T follicular helper cell (primary cell): ENCODE results near the gene WDFY3.
"Not testable (repeated sequence)": the region's sequence is repeated elsewhere in the genome, so short reads cannot be mapped to it uniquely, and the experiment has no call there.

Experiments used
- DNase-seq: peaks from one replicate; pipeline ENCODE4 v3.0.0-alpha.2; 2020; ENCODE audit warnings: low read depth

WDFY3 gene

DNA sequence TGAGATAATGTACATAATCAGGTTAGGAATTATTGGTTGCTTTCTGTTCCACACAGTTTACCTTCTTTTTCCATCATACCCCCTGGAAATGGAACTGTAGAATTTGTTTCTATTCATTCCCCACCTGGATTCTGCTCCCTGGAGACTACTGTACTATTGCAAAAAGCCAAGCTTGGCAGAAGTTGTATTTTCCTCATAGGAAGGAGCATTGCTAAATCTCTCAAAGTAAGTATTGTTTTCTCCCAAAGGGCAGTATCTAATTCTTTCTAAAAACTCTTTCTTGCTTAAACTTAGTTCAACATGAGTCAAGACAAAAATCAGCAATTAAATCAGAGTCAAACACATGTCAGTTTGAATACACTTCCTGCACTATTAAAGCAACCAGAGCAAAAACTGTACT lies 247.4 kb downstream of the WDFY3 start:
- DNase-seq: no peak

DNA sequence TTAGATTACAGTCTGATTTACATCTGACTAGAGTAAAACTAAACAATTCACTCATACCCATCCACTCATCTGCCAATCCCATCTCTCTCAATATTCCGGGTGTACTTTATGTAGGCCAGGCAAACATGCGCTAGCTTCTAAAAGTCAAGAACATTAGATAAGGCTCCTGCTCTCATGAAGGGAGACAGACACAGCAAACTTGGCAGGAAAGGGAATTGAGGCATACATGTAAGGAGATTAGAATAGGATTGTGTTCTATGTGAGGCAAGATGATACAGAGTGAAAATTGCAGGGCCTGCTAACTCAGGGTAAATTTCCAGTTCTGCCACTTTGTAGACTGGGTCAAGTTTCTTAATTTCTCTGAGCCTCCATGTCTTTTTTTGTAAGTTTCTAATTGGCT lies 247.8 kb downstream of the WDFY3 start:
- DNase-seq: no peak

DNA sequence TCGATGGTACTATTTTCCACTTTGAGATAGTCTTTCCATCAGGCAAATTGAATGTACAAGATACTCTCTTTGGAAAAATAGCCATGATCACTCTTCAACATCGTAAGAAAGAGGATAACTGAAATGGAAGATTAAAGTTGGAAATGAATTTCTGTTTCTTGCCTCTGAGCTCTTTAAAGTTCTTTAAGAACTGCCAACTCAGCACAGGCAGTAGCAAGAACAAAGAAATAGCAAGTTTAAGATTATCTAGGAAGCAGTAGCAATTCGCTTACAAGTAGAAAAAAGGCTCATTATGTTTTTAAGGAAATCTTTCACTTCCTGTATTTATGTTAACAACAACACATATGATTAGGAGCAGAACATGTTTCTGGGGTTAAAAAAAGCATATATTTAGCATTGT lies 255.9 kb downstream of the WDFY3 start:
- DNase-seq: no peak

DNA sequence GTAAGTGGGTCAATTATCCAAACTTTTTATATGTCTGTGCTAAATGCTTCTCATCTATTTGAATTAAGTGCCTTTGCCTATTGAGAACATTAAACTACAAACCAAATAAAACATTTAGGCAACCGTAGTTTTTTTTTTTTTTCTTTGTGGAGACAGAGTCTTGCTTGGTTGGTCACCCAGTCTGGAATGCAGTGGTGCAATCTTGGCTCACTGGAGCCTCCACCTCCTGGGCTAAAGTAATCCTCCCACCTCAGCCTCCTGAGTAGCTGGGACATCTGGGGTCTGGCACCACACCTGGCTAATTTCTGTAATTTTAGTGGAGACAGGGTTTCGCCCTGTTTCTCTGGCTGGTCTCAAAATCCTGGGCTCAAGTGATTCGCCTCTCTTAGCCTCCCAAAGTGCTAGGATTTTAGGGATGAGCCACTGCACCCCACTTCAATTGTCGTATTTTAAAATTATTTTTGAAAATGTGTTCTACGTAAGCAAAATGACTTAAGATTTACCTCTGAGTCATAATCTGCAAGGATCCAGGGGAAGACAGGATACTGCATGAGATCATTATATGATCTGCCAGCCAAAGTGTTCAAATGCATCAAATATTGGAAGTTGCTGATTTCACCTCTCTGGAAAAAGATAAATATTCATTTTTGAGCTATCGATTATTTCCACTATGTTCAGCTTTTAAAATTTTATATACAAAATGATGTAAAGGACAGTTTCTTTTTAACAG lies 257.9 kb downstream of the WDFY3 start:
- no peak for DNase-seq

DNA sequence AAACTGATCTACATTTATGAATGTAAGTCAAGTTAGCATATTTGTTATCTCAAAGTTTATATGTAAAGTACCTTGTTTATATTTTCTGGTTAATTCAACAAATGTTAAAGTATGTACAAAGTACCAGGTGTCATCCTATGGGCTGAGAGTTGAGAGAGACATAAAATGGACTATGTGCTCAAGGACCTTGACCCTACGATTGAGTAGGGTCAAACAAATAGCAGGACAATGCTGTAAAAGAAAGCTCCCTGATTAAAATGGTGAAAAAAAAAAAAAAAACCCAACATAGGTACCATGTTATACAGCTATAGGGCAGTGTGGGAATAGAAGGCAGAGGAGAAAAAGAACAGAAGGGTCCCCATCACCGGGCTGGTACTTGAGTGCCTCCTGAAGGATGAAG lies 260.2 kb downstream of the WDFY3 start:
- DNase-seq: no peak

DNA sequence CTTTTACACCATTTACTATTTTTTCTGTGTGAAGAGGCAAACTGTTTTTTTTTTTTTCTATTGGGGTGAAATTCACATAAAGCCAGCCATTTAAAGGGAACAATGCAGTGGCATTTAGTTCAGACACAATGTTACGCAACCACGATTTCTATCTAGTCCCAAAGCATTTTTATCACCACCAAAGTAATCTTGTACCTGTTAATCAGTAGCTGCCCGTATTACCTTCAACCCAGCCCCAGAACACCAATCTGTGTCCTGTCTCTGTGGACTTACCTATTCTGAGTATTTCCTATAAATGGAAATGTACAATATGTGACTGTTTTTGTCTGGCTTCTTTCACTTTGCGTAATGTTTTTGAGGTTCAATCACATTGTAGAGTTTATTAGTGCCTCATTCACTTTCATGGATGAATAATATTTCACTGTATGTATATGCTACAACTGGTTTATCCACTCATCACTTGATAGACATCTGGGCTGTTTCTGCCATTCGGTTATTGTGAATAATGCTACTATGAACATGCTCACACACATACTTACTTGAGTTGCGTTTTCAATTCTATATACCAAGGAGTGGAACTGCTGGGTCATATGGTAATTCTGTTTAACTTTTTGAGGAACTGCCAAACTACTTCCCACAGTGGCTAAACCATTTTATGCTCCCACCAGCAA lies 267.4 kb downstream of the WDFY3 start:
- DNase-seq: no peak

DNA sequence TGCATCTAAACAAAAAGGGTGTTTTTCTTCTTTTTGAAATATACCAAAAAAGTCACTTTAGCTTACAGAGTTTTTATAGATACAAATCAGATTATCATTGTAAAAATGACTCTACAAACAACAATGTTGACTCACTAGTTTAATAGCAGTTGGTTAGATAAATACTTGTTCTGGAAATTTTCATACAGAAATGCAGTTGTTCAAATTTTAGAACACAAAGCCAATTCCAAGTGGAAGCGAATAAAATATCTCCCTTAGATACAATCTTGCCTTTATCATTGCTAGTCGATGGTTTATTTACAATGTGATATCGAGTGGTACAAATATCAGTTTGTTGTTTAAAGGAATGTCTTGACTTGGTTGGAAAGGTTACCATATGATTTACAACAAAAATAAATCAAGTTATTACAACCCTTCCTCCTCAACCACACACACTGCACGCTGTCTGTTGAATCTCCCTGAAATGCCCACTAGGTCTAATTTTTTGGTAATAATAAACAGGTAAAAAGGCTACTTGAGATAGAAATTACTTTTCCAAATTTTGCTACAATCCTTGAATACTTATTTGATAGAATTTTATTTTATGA lies 268.8 kb downstream of the WDFY3 start:
- no peak for DNase-seq

DNA sequence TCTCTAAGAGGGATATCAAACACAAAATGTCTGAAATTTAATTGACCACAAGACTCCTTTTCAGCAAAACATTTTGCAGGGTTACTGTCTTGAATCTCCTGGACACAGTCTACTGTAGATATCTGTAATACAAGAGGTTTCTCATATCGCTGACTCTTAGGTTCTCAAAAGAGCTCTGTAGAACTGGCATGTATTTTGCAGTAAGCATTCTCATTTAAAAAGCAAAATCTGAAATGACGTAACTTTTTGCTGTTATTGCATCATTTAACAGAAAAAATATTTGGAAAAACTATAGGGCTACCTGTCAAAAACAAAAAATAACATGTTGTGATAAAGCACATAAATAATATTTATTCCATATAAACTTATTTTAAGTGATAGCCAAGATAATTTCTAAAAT lies 269.3 kb downstream of the WDFY3 start:
- no peak for DNase-seq

DNA sequence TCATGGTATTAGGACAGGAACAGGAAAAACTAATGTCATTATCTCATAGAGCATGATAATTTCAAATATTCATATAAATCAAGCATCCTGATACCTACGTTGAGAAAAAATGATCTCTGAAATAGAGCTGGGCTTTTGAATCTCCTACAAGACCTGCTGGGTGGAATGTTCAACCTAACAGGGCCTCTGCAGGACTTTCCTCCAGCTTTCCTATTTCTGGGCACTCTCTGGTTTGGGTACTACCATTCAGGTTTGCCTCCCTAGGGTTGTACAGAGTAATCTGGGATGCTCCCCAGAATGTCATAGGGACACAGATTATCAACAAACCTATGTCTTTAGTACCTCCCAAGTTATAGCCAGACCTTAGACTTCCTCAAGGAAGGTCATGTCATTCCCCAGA lies 274.7 kb downstream of the WDFY3 start:
- DNase-seq: no peak

DNA sequence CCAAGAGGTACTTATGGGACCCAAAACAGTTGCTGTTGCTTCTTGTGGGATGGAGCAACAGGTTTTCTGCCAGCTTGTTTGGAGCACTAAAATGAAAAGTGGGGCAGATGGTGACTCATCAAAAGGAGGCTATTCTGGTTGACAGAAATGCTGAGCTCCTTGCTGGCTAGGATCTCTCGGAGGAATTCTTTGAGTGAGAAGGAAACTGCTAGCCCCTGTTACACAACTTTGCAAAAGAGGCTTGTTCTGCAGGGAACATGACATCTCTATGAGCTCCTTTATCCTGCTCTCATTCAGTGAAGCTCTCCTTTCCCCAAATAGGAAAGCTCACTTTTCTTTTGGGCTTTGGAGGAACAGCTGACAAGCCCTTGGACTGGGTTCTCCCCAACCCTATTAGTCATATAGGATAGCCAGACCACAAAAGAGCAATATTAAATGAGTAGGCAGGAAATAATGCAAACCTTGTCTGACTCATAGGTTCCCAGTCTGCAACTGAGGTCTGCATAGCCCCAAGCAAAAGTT lies 275.3 kb downstream of the WDFY3 start:
- DNase-seq: no peak

DNA sequence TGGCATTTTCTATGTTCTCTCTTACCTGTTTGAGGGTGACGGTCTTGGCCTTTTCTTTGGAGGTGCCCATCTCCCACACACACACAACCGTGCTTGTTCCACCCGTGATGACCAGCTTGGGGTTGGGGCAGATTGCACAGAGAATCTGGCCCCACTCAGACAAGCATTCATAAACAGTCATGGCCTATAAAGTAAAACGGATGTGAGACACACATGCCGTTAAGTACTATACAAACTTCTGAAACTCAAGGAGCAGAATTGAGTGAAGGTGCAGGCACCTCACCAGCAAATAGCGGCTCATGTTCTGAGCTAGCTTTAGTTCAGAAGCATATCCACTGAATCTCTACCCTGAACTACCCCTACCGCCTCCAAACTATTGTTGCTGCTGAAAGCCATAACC lies 276.0 kb downstream of the WDFY3 start:
- no peak for DNase-seq

DNA sequence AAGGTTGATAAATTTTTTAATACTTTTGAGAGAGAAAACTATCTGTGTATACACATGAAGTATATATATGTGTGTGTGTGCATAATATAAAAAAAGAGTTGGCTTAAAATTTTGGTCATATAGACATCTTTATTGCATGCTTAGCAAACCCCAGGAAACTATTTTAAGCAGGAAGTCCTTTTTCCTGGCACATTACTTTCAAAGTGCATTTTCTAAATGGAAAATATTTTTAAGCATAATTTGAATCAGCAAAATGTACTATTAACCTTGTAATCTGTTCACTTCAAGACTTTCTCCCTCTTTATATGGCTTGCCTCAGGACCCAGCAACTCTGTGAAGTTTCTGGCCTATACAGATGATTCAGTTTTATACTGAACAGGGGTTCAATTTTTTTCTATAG lies 277.3 kb downstream of the WDFY3 start:
- no peak for DNase-seq

DNA sequence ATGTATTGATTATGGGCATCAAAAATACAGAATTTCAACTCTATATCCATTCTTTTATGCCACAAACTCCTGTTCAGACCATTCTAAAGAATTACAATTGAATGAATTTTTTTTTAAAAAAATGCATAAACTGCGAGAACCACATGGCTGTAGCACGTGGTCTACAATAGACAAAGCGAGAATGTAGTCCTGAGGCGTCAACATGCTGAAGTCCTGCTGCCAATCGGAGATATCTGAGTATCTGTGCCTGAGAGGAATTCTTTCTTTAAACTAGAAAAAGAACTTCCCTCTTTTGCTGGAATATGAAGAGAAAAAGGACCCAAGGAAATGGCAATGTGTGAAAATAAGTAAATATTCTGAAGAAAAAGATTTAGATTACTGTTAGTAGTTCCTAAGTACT lies 277.9 kb downstream of the WDFY3 start:
- DNase-seq: no peak

DNA sequence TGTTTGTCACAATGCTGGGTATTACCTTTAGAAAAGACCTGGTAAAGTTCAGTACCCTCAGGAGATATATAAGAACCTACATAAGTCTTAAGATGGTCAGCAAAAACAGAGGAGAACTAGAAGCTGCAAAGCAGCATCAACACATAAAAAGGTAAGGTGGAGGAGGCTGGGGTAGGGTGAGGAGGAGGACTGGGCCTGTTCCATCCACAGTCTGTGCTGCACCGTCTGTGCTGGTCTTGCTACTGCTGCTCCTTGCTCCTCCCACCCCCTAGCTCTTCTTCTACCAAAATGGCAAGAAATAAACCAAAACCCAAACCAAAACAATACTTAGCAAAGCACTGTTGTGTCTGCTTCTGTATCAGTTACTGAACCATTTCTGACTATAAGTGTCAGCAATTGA lies 281.4 kb downstream of the WDFY3 start:
- DNase-seq: no peak

DNA sequence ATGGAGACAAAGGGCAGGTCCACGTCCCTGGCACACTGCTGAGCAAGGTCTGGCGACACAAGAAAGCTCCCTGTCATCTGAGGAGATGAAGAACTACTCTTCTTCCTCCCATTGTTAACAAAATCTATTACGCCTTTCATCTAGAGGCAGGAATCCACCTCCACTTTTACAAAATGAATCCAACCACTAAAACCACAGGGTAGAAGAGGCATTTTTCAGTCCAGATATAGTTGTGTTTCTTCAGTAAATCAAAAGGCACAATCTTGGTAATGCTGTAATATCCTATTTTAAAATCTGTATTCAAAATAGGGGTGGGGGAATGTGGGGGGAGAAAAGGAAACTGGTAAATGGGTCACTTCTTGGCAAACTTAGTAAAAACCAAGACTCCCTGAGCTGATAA lies 282.1 kb downstream of the WDFY3 start:
- DNase-seq: no peak

DNA sequence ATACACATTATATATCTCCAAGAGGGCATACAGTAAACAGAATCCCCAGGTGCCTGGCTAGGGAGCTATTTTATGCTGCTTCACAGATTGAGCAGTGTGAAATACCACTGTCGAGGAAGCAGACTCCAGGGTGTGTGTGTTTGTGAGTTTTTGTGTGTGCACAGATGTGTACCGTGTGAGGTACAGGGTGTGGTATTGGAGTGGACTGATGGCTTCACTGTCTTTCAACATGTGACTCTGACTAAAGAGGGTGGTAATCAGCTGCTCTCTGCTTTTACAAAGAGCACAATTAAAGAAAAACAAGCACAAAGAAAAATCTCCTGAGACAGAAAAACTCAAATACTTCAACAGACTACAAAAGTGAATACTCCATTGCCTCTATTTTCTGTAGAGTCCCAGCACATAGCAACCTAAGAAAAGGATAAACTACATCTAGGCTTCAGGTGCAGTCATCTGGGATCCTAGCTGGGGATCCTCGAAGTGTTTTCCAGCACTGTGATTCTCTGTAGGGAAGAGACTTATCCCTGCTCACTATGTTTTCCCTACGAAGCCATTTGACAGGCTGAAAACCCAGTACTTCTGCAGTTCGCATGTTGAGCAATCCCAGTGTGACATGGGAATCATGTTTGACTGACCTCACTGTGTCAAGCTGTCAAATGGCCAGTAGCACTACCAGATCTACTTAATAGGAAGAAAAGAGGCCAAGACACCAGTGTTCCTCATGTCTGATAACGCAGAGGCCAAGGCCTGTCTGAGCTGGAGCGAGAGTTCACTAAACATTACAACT lies 283.2 kb downstream of the WDFY3 start:
- no peak for DNase-seq

DNA sequence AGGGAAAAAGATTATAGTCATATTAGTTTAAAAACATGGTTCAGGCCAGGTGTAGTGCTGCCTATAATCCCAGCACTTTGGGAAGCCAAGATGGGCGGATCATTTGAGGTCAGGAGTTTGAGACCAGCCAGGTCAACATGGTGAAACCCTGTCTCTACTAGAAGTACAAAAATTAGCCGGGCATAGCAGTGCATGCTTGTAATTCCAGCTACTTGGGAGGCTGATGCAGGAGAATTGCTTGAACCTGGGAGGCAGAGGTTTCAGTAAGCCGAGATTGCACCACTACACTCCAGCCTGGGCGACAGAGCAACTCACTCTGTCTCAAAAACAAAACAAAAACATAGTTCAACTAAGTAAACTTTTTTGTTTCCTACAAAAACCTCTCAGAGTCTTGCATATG lies 283.8 kb downstream of the WDFY3 start:
- not testable (repeated sequence) for DNase-seq

DNA sequence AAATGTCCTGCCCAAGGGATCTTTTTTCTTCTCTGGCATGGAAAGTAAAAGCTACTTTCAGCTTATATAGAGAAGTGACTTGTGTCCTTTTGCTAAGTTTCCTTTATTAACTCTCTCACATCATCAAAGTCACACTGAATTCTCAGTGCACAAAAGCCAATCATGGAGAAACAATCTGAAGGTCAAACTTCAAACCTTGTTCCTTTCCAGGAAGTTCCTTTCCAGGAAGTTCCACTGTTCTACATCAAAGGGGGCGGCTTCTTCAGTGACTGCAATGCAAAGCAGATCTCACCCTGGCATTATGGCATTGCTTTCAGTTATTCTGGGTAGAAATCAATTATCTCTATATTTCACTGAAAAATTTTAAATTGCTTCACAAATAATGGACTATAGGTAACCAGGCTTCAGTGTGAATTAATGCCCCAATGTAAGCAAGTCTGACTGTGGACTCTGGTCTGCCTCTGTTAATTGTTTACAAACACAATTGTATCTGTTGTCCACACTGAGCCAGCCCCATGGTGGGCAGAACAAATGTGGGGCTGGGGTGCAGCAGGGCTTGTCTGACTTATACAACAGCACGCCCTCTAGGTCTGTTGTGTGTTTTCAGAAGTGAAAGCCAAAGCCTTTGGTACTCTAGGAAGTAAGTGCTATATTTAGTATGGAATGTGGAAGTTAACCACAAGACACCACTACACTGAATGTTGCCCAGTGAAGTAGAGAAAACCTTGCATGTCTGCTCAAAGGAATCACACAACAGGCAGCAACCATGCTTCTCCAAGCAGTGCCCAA lies 284.8 kb downstream of the WDFY3 start:
- DNase-seq: no peak

DNA sequence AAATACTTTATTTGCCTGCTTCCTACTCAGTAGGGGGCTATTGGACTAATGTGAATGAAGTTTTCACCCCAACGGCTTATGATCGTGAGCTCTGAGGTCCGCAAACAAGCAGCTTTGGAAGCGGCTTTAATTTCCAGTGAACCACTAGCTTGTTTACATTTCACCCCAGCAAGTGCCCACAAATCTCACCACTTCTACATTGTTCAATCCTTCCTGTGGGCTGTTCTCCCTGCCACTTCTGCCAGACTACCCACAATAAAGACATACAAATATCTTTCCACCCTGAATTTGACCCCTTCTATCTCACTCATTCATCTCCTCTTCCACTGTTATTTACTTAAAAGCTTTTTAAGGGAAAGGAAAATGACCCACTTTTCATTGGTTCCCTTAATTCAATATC lies 285.5 kb downstream of the WDFY3 start:
- no peak for DNase-seq

DNA sequence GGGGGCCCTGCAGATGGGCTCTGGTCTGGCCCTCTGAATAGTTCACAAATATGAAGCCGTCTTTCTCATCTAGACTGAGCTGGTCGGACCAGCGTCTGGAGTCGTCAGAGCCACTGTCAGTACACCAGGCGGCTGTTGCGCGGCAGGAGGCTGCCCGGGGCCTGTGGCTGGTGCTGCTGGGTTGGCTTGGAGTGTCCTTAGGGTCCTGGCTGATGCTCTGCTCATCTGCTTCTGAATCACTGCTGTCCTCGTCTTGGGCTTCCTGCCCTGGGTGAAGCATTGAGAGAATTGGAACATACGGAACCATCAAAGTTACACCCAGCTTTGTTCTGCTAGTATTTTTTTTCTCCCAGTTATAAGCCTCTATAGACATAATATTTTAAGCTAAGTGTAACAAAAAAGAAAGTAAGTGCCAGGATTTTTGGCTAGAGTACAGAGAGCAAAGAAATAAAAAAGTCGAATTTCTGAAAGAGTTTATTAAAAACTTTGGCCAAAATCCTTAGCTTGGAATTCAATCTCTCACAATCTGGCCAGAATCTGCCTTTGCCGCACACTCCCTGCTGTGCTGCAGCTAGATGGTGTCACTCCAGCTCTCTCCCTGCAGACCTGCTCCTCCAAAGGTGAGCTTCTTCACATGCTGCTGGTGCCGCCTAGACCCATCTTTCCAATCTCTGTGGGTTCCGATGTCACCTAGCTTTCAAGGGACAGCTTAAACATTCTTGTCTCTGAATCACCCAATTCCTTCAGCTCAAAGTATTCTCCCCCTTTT lies 287.3 kb downstream of the WDFY3 start:
- no peak for DNase-seq

DNA sequence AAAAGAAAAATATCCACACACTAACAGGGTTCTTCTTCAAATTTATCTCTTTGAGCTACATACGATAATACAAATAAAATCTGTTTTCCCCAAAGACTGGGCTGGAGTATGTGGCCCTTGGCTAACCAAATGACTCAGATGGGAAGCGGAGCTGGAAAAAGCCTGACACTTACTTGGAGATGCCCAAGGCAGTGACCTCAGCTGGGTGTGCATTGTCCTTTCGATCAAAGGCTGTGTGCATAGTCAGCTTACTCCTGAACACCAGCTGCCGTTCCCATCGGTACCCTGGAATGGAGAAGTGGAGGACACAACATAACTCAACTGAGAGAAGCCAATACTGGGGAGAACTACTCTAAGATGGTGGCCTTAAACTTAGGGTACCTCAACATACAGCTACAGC lies 288.5 kb downstream of the WDFY3 start:
- no peak for DNase-seq
